CD14-positive monocyte (primary cell): ENCODE data around the gene CACNA1C. TPM values are rescaled to one million over a fixed set of nuclear protein-coding genes. Genes with fewer than 3 reads are reported as not detected.

Experiments used
- DNase-seq, 3 donors: peaks; one replicate each; pipeline ENCODE4 v3.0.0-alpha.2; 2011 to 2022
- H2AFZ ChIP-seq: 2 replicates; pipeline ENCODE4 v1.6.0; 2012; ENCODE audit warnings: mild to moderate bottlenecking, low read depth, low read length, inconsistent platforms; ENCODE audit not compliant: insufficient read depth, poor library complexity, severe bottlenecking
- H3K27ac ChIP-seq, 2 donors: 1 replicate in 1 of 2; 2 replicates in 1 of 2; pipeline ENCODE4 v1.5.1; 2012 to 2013; ENCODE audit warnings: low read length in 2 of 2, control low read depth in 1 of 2, inconsistent platforms in 1 of 2, low read depth in 1 of 2, mild to moderate bottlenecking in 1 of 2
- H3K27me3 ChIP-seq, 2 donors: one replicate each; pipeline versions ENCODE4 v1.6.0 to v1.6.1; 2011 to 2013; ENCODE audit warnings: low read length in 2 of 2; ENCODE audit not compliant: control insufficient read depth in 2 of 2, insufficient read depth in 2 of 2
- H3K36me3 ChIP-seq, 2 donors: replicated peaks in 1 of 2; 1 replicate in 1 of 2; 2 replicates in 1 of 2; pipeline versions ENCODE4 v1.5.1 to v1.6.1; 2012 to 2013; ENCODE audit warnings: low read length in 2 of 2, control low read depth in 1 of 2, inconsistent platforms in 1 of 2, mild to moderate bottlenecking in 1 of 2; ENCODE audit not compliant: insufficient read depth in 2 of 2, control insufficient read depth in 1 of 2
- H3K4me1 ChIP-seq, 2 donors: 1 replicate in 1 of 2; 2 replicates in 1 of 2; pipeline versions ENCODE4 v1.5.1 to v1.6.1; 2012 to 2013; ENCODE audit warnings: low read length in 2 of 2, control low read depth in 1 of 2, inconsistent platforms in 1 of 2, mild to moderate bottlenecking in 1 of 2, moderate library complexity in 1 of 2; ENCODE audit not compliant: insufficient read depth in 2 of 2, control insufficient read depth in 1 of 2
- H3K4me2 ChIP-seq: replicated peaks from 2 replicates; pipeline ENCODE3; 2012; ENCODE audit warnings: low read length, moderate library complexity, mild to moderate bottlenecking; ENCODE audit not compliant: poor library complexity, severe bottlenecking; ENCODE audit errors: extremely low read depth
- H3K4me3 ChIP-seq, 3 experiments: fragments of 200-600 bp in 1 of 3; sonication (generic) in 1 of 3; replicated peaks in 1 of 3; 1 replicate in 2 of 3; 2 replicates in 1 of 3; pipeline ENCODE4 v1.5.1; 2011 to 2013; ENCODE audit warnings: low read length in 3 of 3, mild to moderate bottlenecking in 3 of 3, control low read depth in 2 of 3, low read depth in 2 of 3, inconsistent platforms in 1 of 3, moderate library complexity in 1 of 3
- H3K79me2 ChIP-seq: 2 replicates; pipeline ENCODE4 v1.6.0; 2012; ENCODE audit warnings: mild to moderate bottlenecking, control low read depth, inconsistent platforms, low read length, moderate library complexity; ENCODE audit not compliant: insufficient read depth
- H3K9ac ChIP-seq: 2 replicates; pipeline ENCODE4 v1.6.0; 2017; ENCODE audit warnings: low read length, mild to moderate bottlenecking; ENCODE audit not compliant: insufficient read depth, poor library complexity, severe bottlenecking
- H3K9me3 ChIP-seq, 2 donors: replicated peaks in 1 of 2; 1 replicate in 1 of 2; 2 replicates in 1 of 2; pipeline versions ENCODE4 v1.5.1 to v1.6.1; 2012 to 2013; ENCODE audit warnings: low read length in 2 of 2, control low read depth in 1 of 2; ENCODE audit not compliant: control insufficient read depth in 1 of 2, insufficient read depth in 1 of 2
- H4K20me1 ChIP-seq: 2 replicates; pipeline ENCODE4 v1.6.0; 2012; ENCODE audit warnings: mild to moderate bottlenecking, low read length, control low read depth, moderate library complexity; ENCODE audit not compliant: insufficient read depth
- H3K27ac Mint-ChIP-seq, 7 donors: one replicate each; pipeline ENCODE4 v1.8.0; 2020; ENCODE audit warnings: mild to moderate bottlenecking in 7 of 7, mixed read lengths in 7 of 7, moderate library complexity in 6 of 7, inconsistent platforms in 2 of 7
- H3K27me3 Mint-ChIP-seq, 3 donors: one replicate each; pipeline ENCODE4 v1.8.0; 2021 to 2022; ENCODE audit warnings: low read depth in 3 of 3, mild to moderate bottlenecking in 3 of 3, mixed read lengths in 3 of 3, moderate library complexity in 3 of 3, inconsistent platforms in 1 of 3
- H3K36me3 Mint-ChIP-seq, 2 donors: one replicate each; pipeline ENCODE4 v1.8.0; 2020; ENCODE audit warnings: mixed read lengths in 2 of 2, inconsistent platforms in 1 of 2, mild to moderate bottlenecking in 1 of 2
- H3K4me1 Mint-ChIP-seq: one replicate; pipeline ENCODE4 v1.8.0; 2020; ENCODE audit warnings: mild to moderate bottlenecking, mixed read lengths
- H3K4me3 Mint-ChIP-seq, 2 donors: one replicate each; pipeline ENCODE4 v1.8.0; 2020; ENCODE audit warnings: mild to moderate bottlenecking in 2 of 2, mixed read lengths in 2 of 2, moderate library complexity in 1 of 2
- H3K9me3 Mint-ChIP-seq, 7 donors: one replicate each; pipeline ENCODE4 v1.8.0; 2020 to 2022; ENCODE audit warnings: mixed read lengths in 7 of 7, mild to moderate bottlenecking in 6 of 7, moderate library complexity in 6 of 7, inconsistent platforms in 2 of 7
- CTCF ChIP-seq: fragments of 200-600 bp; IDR thresholded peaks from one replicate; pipeline ENCODE4 v1.8.0; 2022; ENCODE audit warnings: antibody characterized with exemption, mild to moderate bottlenecking
- WGBS: methylation state at CpG from one replicate; pipeline ENCODE4 v1.1.5; 2013; ENCODE audit warnings: missing lambda C conversion rate; ENCODE audit not compliant: insufficient coverage; 5-methylcytosine and 5-hydroxymethylcytosine counted together
- intact Hi-C, 2 donors: fragments of 100-400 bp; cut with micrococcal nuclease; formaldehyde crosslinking; loops; one replicate each; pipeline versions ENCODE4 v1.15.0 to v1.15.1; 2023
- polyA plus RNA-seq, 3 donors: library from polyadenylated mRNA; depleted of rRNA in 1 of 3; unstranded in 2 of 3; stranded (reverse) in 1 of 3; fragments of 300-500 nt in 2 of 3; fragments of >200 nt in 1 of 3; fragmentation: Illumina TruSeq in 2 of 3; gene quantifications; 1 replicate in 2 of 3; 2 replicates in 1 of 3; pipeline ENCODE4 v1.2.3, GENCODE V29; 2012 to 2021

The CACNA1C gene
- polyA plus RNA-seq, 3 donors: not detected

GRCh38 chr12:2337031-2338010, 284.5 kb downstream of the CACNA1C start:
- peak overlapping the region; percentile 91 to 98 (median 97) for H3K27ac Mint-ChIP-seq
- peaks cover 0 to 5% of the 10 kb centered on the region in 2 donors for H3K36me3 Mint-ChIP-seq
- H3K4me1 ChIP-seq: peaks cover 87 to 90% of the 10 kb centered on the region in 2 donors
- H3K4me3 ChIP-seq: peak overlapping the region in 1 of 3 experiments; percentile 53
- no peaks in the 10 kb centered on the region for H3K36me3 ChIP-seq
- H2AFZ ChIP-seq: peak overlapping the region; percentile 66
- peaks cover 0 to 2% (median 0%) of the 10 kb centered on the region in 3 donors for H3K27me3 Mint-ChIP-seq
- H3K9ac ChIP-seq: peak overlapping the region; percentile 57
- H3K27ac ChIP-seq: peak overlapping the region; percentile 93 to 97
- peaks cover 83% of the 10 kb centered on the region for H3K4me1 Mint-ChIP-seq
- DNase-seq: no peak
- intact Hi-C loops: no loop called here
- H3K9me3 Mint-ChIP-seq: peaks cover 0 to 4% (median 0%) of the 10 kb centered on the region in 7 donors
- 90% methylated on average over 5 of the region's 11 CpGs for WGBS
- TF ChIP-seq CTCF: no peak
- H3K79me2 ChIP-seq: no peaks in the 10 kb centered on the region
- peak overlapping the region; percentile 55 for H3K4me2 ChIP-seq
- no peaks in the 10 kb centered on the region for H4K20me1 ChIP-seq
- H3K4me3 Mint-ChIP-seq: no peak overlapping the region
- H3K9me3 ChIP-seq: no peaks in the 10 kb centered on the region
- H3K27me3 ChIP-seq: no peaks in the 10 kb centered on the region

GRCh38 chr12:2338381-2338780, 285.6 kb downstream of the CACNA1C start:
- 100% methylated on average over 3 of the region's 5 CpGs for WGBS
- no peaks in the 10 kb centered on the region for H3K79me2 ChIP-seq
- Mint-ChIP-seq H3K36me3 (peaks cover 0 to 5% of the 10 kb centered on the region in 2 donors), H3K27me3 (peaks cover 0 to 2% (median 0%) of the 10 kb centered on the region in 3 donors), H3K4me3 (no peak overlapping the region), H3K9me3 (peaks cover 0 to 3% (median 0%) of the 10 kb centered on the region in 7 donors), H3K4me1 (peaks cover 92% of the 10 kb centered on the region), H3K27ac (peak overlapping the region; percentile 76 to 93 (median 88))
- peak overlapping the region; percentile 9 to 97 for H3K27ac ChIP-seq
- H3K27me3 ChIP-seq: no peaks in the 10 kb centered on the region
- H3K36me3 ChIP-seq: no peaks in the 10 kb centered on the region
- H3K9ac ChIP-seq: no peak overlapping the region
- TF ChIP-seq CTCF: no peak
- H2AFZ ChIP-seq: no peak overlapping the region
- no peak for DNase-seq
- intact Hi-C loops: no loop called here
- H3K9me3 ChIP-seq: no peaks in the 10 kb centered on the region
- H3K4me3 ChIP-seq: peak overlapping the region in 1 of 3 experiments; percentile 20
- H3K4me1 ChIP-seq: peaks cover 96 to 99% of the 10 kb centered on the region in 2 donors
- H3K4me2 ChIP-seq: no peak overlapping the region
- H4K20me1 ChIP-seq: no peaks in the 10 kb centered on the region
